Mesendoderm (in vitro differentiated cells): ENCODE data around the gene TTBK2.

ENCODE experiments used
- DNase-seq: peaks from one replicate; pipeline ENCODE4 v3.0.0; 2013
- H2AK5ac ChIP-seq: 2 replicates; pipeline ENCODE4 v1.6.1; 2013; ENCODE audit warnings: low read length, inconsistent platforms
- H2BK120ac ChIP-seq: 2 replicates; pipeline ENCODE4 v1.6.1; 2013; ENCODE audit warnings: low read depth, mild to moderate bottlenecking, low read length, moderate library complexity, mixed read lengths
- H2BK15ac ChIP-seq: replicated peaks from 2 replicates; pipeline ENCODE4 v1.6.1; 2013; ENCODE audit warnings: low read depth, mild to moderate bottlenecking, moderate library complexity
- H2BK5ac ChIP-seq: 2 replicates; pipeline ENCODE4 v1.6.1; 2013; ENCODE audit warnings: low read length, inconsistent platforms
- H3K18ac ChIP-seq: 2 replicates; pipeline ENCODE4 v1.6.1; 2013; ENCODE audit warnings: mild to moderate bottlenecking, low read length, mixed read lengths
- H3K23ac ChIP-seq: one replicate; pipeline ENCODE4 v1.6.1; 2013; ENCODE audit warnings: low read length
- H3K27ac ChIP-seq: 2 replicates; pipeline ENCODE4 v1.5.1; 2013; ENCODE audit warnings: low read depth, mild to moderate bottlenecking, inconsistent platforms, low read length, moderate library complexity
- H3K27me3 ChIP-seq: 2 replicates; pipeline ENCODE4 v1.6.1; 2013; ENCODE audit warnings: low read length, control low read depth, mild to moderate bottlenecking, inconsistent platforms; ENCODE audit not compliant: insufficient read depth, poor library complexity
- H3K36me3 ChIP-seq: 2 replicates; pipeline ENCODE4 v1.6.1; 2013; ENCODE audit warnings: low read length, inconsistent platforms; ENCODE audit not compliant: control insufficient read depth, insufficient read depth
- H3K4ac ChIP-seq: one replicate; pipeline ENCODE4 v1.6.1; 2013; ENCODE audit warnings: low read depth, mild to moderate bottlenecking, low read length, moderate library complexity
- H3K4me1 ChIP-seq: 2 replicates; pipeline ENCODE4 v1.6.1; 2013; ENCODE audit warnings: low read depth, low read length, inconsistent platforms; ENCODE audit not compliant: control insufficient read depth
- H3K4me2 ChIP-seq: 2 replicates; pipeline ENCODE4 v1.6.1; 2013; ENCODE audit warnings: low read length
- H3K4me3 ChIP-seq: 2 replicates; pipeline ENCODE4 v1.5.1; 2013; ENCODE audit warnings: mild to moderate bottlenecking, low read length
- H3K56ac ChIP-seq: one replicate; pipeline ENCODE4 v1.6.1; 2013; ENCODE audit warnings: low read length
- H3K79me1 ChIP-seq: 2 replicates; pipeline ENCODE4 v1.6.1; 2013; ENCODE audit warnings: low read length, inconsistent platforms
- H3K79me2 ChIP-seq: 2 replicates; pipeline ENCODE4 v1.6.1; 2013; ENCODE audit warnings: mild to moderate bottlenecking, low read length; ENCODE audit not compliant: control insufficient read depth, insufficient read depth
- H3K9ac ChIP-seq: 2 replicates; pipeline ENCODE4 v1.6.1; 2013; ENCODE audit warnings: low read length, inconsistent platforms
- H4K5ac ChIP-seq: one replicate; pipeline ENCODE4 v1.6.1; 2013; ENCODE audit warnings: low read length
- H4K8ac ChIP-seq: one replicate; pipeline ENCODE4 v1.6.1; 2013; ENCODE audit warnings: low read depth, mild to moderate bottlenecking, control low read depth, low read length, moderate library complexity
- WGBS: extraction: QIAGEN DNeasy Blood & Tissue Kit; methylation state at CpG from one replicate; pipeline ENCODE4 v1.1.7; 2013; ENCODE audit warnings: low lambda C conversion rate, missing lambda C conversion rate; ENCODE audit not compliant: insufficient coverage; ENCODE audit errors: extremely low coverage; 5-methylcytosine and 5-hydroxymethylcytosine counted together

Gene TTBK2

GRCh38 chr15:42811433-42811832 lies 109.1 kb downstream of the TTBK2 start:
- Histone ChIP-seq H2BK15ac (no peak overlapping the region), H3K4me2 (no peak overlapping the region), H3K18ac (no peak overlapping the region), H3K4me3 (no peak overlapping the region), H4K8ac (no peak overlapping the region), H3K79me1 (no peaks in the 10 kb centered on the region), H3K27me3 (no peaks in the 10 kb centered on the region), H3K79me2 (no peaks in the 10 kb centered on the region), H3K4me1 (no peaks in the 10 kb centered on the region), H3K9ac (no peak overlapping the region), H3K23ac (no peak overlapping the region), H3K27ac (no peak overlapping the region), H2AK5ac (no peak overlapping the region), H2BK120ac (no peak overlapping the region), H2BK5ac (no peak overlapping the region), H3K36me3 (no peaks in the 10 kb centered on the region), H4K5ac (no peak overlapping the region), H3K4ac (no peak overlapping the region), H3K56ac (no peak overlapping the region)
- no peak for DNase-seq

- no peaks in the 10 kb centered on the region for H3K4me1 ChIP-seq
- no peak overlapping the region for H4K5ac ChIP-seq
- H4K8ac ChIP-seq, result no peak overlapping the region
- no peaks in the 10 kb centered on the region for H3K36me3 ChIP-seq
- H3K27me3 ChIP-seq, result no peaks in the 10 kb centered on the region
- H3K4ac ChIP-seq, result no peak overlapping the region
- no peak overlapping the region for H3K23ac ChIP-seq
- H3K9ac ChIP-seq, result no peak overlapping the region
- no peaks in the 10 kb centered on the region for H3K79me2 ChIP-seq
- no CpG with 5 or more reads among the region's 1 CpG for WGBS
- H3K56ac ChIP-seq, result no peak overlapping the region
- H2BK5ac ChIP-seq, result no peak overlapping the region
- H3K79me1 ChIP-seq, result no peaks in the 10 kb centered on the region
- no peak overlapping the region for H3K27ac ChIP-seq
- H2AK5ac ChIP-seq, result no peak overlapping the region
- DNase-seq, result no peak
- no peak overlapping the region for H2BK15ac ChIP-seq
- no peak overlapping the region for H3K18ac ChIP-seq
- H3K4me3 ChIP-seq, result no peak overlapping the region
- H3K4me2 ChIP-seq, result no peak overlapping the region
- no peak overlapping the region for H2BK120ac ChIP-seq
Measured at GRCh38 chr15:42808913-42809312, 111.7 kb downstream of the TTBK2 start.

GRCh38 chr15:42805266-42805665 lies 115.3 kb downstream of the TTBK2 start:
- Histone ChIP-seq H3K27me3 (no peaks in the 10 kb centered on the region), H2AK5ac (no peak overlapping the region), H4K8ac (no peak overlapping the region), H2BK5ac (no peak overlapping the region), H3K23ac (no peak overlapping the region), H3K4me1 (no peaks in the 10 kb centered on the region), H3K18ac (no peak overlapping the region), H3K27ac (no peak overlapping the region), H2BK15ac (no peak overlapping the region), H3K4me3 (no peak overlapping the region), H2BK120ac (no peak overlapping the region), H4K5ac (no peak overlapping the region), H3K79me1 (no peaks in the 10 kb centered on the region), H3K36me3 (no peaks in the 10 kb centered on the region), H3K79me2 (no peaks in the 10 kb centered on the region), H3K9ac (no peak overlapping the region), H3K4me2 (no peak overlapping the region), H3K56ac (no peak overlapping the region), H3K4ac (no peak overlapping the region)
- WGBS, result no CpG with 5 or more reads among the region's 5 CpGs
- no peak for DNase-seq

DNA sequence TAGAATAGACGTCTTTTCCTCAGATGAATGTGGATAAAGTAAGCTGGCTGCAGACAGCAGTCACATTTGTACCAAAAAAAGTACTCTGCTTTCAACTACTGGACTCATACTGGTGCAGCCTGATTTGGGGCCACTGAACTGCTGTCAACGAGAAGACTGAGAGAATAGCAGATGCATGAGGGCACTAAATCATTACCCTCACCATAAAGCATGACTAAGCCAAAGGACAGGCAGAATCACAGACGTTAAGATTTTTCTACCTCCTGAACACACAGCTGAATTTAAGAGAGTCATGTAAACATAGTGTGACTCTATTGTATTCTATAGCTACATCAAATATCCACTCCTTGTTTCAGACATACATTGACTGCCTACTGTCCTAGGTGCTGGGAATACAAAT lies 115.8 kb downstream of the TTBK2 start:
- Histone ChIP-seq H3K36me3 (no peaks in the 10 kb centered on the region), H3K4me3 (no peak overlapping the region), H3K4ac (no peak overlapping the region), H3K4me1 (no peaks in the 10 kb centered on the region), H2BK120ac (no peak overlapping the region), H3K56ac (no peak overlapping the region), H4K5ac (no peak overlapping the region), H3K79me2 (no peaks in the 10 kb centered on the region), H3K27me3 (no peaks in the 10 kb centered on the region), H2AK5ac (no peak overlapping the region), H2BK15ac (no peak overlapping the region), H3K27ac (no peak overlapping the region), H3K23ac (no peak overlapping the region), H4K8ac (no peak overlapping the region), H3K79me1 (no peaks in the 10 kb centered on the region), H2BK5ac (no peak overlapping the region), H3K18ac (no peak overlapping the region), H3K9ac (no peak overlapping the region), H3K4me2 (no peak overlapping the region)
- WGBS, result no CpG with 5 or more reads among the region's 3 CpGs
- DNase-seq, result no peak

DNA sequence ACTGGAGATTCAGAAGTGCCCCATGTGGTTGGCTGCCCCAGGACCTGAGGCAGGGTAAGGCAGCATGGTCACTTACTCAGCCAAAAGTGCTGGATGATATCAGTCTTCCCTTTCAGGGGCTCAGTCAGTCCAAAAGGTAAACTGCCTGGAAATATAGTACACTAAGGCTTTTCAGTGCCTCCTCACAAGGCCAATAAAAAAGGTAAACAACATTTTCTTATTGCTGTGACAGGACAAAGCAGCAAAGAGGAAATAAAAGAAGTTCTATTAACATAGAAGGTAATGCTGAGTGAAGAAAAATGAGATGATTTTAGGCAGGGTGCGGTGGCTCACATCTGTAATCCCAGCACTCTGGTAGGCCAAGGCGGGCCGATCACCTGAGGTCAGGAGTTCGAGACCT lies 117.1 kb downstream of the TTBK2 start:
- Histone ChIP-seq H3K9ac (no peak overlapping the region), H2BK120ac (no peak overlapping the region), H3K4me2 (no peak overlapping the region), H3K56ac (no peak overlapping the region), H3K79me2 (no peaks in the 10 kb centered on the region), H3K4me3 (no peak overlapping the region), H3K18ac (no peak overlapping the region), H4K5ac (no peak overlapping the region), H3K27ac (no peak overlapping the region), H2BK15ac (no peak overlapping the region), H2AK5ac (no peak overlapping the region), H3K27me3 (no peaks in the 10 kb centered on the region), H4K8ac (no peak overlapping the region), H3K4me1 (no peaks in the 10 kb centered on the region), H3K36me3 (no peaks in the 10 kb centered on the region), H3K79me1 (no peaks in the 10 kb centered on the region), H2BK5ac (no peak overlapping the region), H3K23ac (no peak overlapping the region), H3K4ac (no peak overlapping the region)
- DNase-seq, result no peak
- WGBS, result no CpG with 5 or more reads among the region's 4 CpGs

GRCh38 chr15:42802168-42802567 lies 118.4 kb downstream of the TTBK2 start:
- Histone ChIP-seq H3K56ac (no peak overlapping the region), H3K9ac (no peak overlapping the region), H3K27me3 (no peaks in the 10 kb centered on the region), H3K36me3 (no peaks in the 10 kb centered on the region), H3K18ac (no peak overlapping the region), H3K23ac (no peak overlapping the region), H2AK5ac (no peak overlapping the region), H2BK15ac (no peak overlapping the region), H3K27ac (no peak overlapping the region), H3K4me3 (no peak overlapping the region), H3K4me1 (no peaks in the 10 kb centered on the region), H3K79me1 (no peaks in the 10 kb centered on the region), H2BK5ac (no peak overlapping the region), H2BK120ac (no peak overlapping the region), H4K8ac (no peak overlapping the region), H3K79me2 (no peaks in the 10 kb centered on the region), H4K5ac (no peak overlapping the region), H3K4me2 (no peak overlapping the region), H3K4ac (no peak overlapping the region)
- WGBS, result no CpG with 5 or more reads among the region's 8 CpGs
- no peak for DNase-seq
